Measurements from ENCODE around the gene ELF5. TPM values are rescaled to one million over a fixed set of nuclear protein-coding genes. Genes with fewer than 3 reads are reported as not detected.

The ELF5 gene
- total RNA-seq, 1 experiment from 2014 or later = not detected

GRCh38 chr11:34548278-34548677 lies 34.7 kb upstream of the ELF5 start:
- no TSS peak for BruUV-seq (replicated peaks)
- Mint-ChIP-seq H3K36me3 (ENCODE audit: insufficient read depth, unreplicated experiment) (no peaks in the 10 kb centered on the region), H3K27me3 (ENCODE audit: insufficient read depth, unreplicated experiment) (peaks cover 23% of the 10 kb centered on the region), H3K4me3 (ENCODE audit: unreplicated experiment) (no peak overlapping the region), H3K27ac (ENCODE audit: low read depth, unreplicated experiment) (no peak overlapping the region), H3K4me1 (ENCODE audit: insufficient read depth, unreplicated experiment) (no peaks in the 10 kb centered on the region), H3K9me3 (ENCODE audit: unreplicated experiment) (no peaks in the 10 kb centered on the region)
- CTCF ChIA-PET = interaction anchor here (0.6 kb wide), 1 partner anchor 343 kb away, joined by 3 read pairs; no protein-coding TSS in a partner anchor
- no peak for DNase-seq (ENCODE audit: unreplicated experiment)
- intact Hi-C loops (cut with micrococcal nuclease) = no loop called here
- TF ChIP-seq, protein P1, sequence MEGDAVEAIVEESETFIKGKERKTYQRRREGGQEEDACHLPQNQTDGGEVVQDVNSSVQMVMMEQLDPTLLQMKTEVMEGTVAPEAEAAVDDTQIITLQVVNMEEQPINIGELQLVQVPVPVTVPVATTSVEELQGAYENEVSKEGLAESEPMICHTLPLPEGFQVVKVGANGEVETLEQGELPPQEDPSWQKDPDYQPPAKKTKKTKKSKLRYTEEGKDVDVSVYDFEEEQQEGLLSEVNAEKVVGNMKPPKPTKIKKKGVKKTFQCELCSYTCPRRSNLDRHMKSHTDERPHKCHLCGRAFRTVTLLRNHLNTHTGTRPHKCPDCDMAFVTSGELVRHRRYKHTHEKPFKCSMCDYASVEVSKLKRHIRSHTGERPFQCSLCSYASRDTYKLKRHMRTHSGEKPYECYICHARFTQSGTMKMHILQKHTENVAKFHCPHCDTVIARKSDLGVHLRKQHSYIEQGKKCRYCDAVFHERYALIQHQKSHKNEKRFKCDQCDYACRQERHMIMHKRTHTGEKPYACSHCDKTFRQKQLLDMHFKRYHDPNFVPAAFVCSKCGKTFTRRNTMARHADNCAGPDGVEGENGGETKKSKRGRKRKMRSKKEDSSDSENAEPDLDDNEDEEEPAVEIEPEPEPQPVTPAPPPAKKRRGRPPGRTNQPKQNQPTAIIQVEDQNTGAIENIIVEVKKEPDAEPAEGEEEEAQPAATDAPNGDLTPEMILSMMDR (IDR thresholded peaks at IDR 0.05; ENCODE audit: unreplicated experiment) = no peak
- POLR2A ChIA-PET = no interaction called here

- H3K27ac Mint-ChIP-seq (ENCODE audit: low read depth, unreplicated experiment) = no peak overlapping the region
- BruUV-seq (replicated peaks) = no TSS peak
Measured at GRCh38 chr11:34546511-34547209, 33.1 kb upstream of the ELF5 start.

DNA sequence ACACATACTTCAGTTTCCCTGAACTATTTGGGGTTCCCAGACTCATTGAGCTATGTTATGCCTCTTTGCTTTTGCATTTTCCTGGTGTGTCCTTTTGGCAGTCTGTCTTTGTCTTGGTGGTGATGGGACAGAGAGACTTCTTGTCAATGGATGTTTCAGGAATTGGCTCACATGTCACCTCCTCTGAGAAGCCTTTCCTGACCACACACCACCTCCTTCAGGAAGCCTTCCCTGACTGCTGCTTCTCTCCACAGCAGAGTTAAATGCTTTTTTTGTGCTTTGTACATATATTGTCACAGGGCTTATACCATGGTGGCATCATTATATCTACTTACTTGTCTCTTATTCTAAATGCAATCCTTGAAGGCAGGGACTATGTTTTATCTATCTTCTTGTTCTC lies 28.5 kb upstream of the ELF5 start:
- Mint-ChIP-seq H3K4me3 (ENCODE audit: unreplicated experiment) (no peak overlapping the region), H3K4me1 (ENCODE audit: insufficient read depth, unreplicated experiment) (no peaks in the 10 kb centered on the region), H3K27ac (ENCODE audit: low read depth, unreplicated experiment) (no peak overlapping the region), H3K36me3 (ENCODE audit: insufficient read depth, unreplicated experiment) (no peaks in the 10 kb centered on the region), H3K27me3 (ENCODE audit: insufficient read depth, unreplicated experiment) (peaks cover 85% of the 10 kb centered on the region), H3K9me3 (ENCODE audit: unreplicated experiment) (no peaks in the 10 kb centered on the region)
- DNase-seq (ENCODE audit: unreplicated experiment) = no peak
- no TSS peak for BruUV-seq (replicated peaks)
- intact Hi-C loops (cut with micrococcal nuclease) = no loop called here
- POLR2A ChIA-PET = interaction anchor here (0.7 kb wide), 1 partner anchor 44 kb away, joined by 3 read pairs; no protein-coding TSS in a partner anchor
- TF ChIP-seq, protein P1 (IDR thresholded peaks at IDR 0.05; ENCODE audit: unreplicated experiment) = no peak
- CTCF ChIA-PET = interaction anchor here (0.8 to 1.6 kb wide), 2 partner anchors 29 to 38 kb away, joined by 3 to 4 read pairs; partner anchors contain the start of gene ELF5

More at GRCh38 chr11:34546511-34547209, 33.1 kb upstream of the ELF5 start:
- intact Hi-C loops (cut with micrococcal nuclease) = no loop called here
- Mint-ChIP-seq H3K27me3 (ENCODE audit: insufficient read depth, unreplicated experiment) (peaks cover 40% of the 10 kb centered on the region), H3K4me1 (ENCODE audit: insufficient read depth, unreplicated experiment) (no peaks in the 10 kb centered on the region), H3K9me3 (ENCODE audit: unreplicated experiment) (no peaks in the 10 kb centered on the region), H3K4me3 (ENCODE audit: unreplicated experiment) (no peak overlapping the region), H3K36me3 (ENCODE audit: insufficient read depth, unreplicated experiment) (no peaks in the 10 kb centered on the region)
- TF ChIP-seq, protein P1 (IDR thresholded peaks at IDR 0.05; ENCODE audit: unreplicated experiment) = no peak
- ChIA-PET POLR2A (no interaction called here), CTCF (interaction anchor here (0.6 to 1.7 kb wide), 5 partner anchors 10 to 1647 kb away, joined by 3 to 5 read pairs (median 4); partner anchors contain the start of gene ELF5)
- DNase-seq (ENCODE audit: unreplicated experiment) = no peak

GRCh38 chr11:34540870-34541269 lies 27.3 kb upstream of the ELF5 start:
- intact Hi-C loops (cut with micrococcal nuclease) = no loop called here
- H3K27me3 Mint-ChIP-seq (ENCODE audit: insufficient read depth, unreplicated experiment) = peaks cover 89% of the 10 kb centered on the region
- H3K9me3 Mint-ChIP-seq (ENCODE audit: unreplicated experiment) = no peaks in the 10 kb centered on the region
- no peaks in the 10 kb centered on the region for H3K4me1 Mint-ChIP-seq (ENCODE audit: insufficient read depth, unreplicated experiment)
- CTCF ChIA-PET = interaction anchor here (1.6 kb wide), 1 partner anchor 28 kb away, joined by 4 read pairs; the partner anchor contains the start of gene ELF5
- no TSS peak for BruUV-seq (replicated peaks)
- no peak overlapping the region for H3K27ac Mint-ChIP-seq (ENCODE audit: low read depth, unreplicated experiment)
- H3K36me3 Mint-ChIP-seq (ENCODE audit: insufficient read depth, unreplicated experiment) = no peaks in the 10 kb centered on the region
- H3K4me3 Mint-ChIP-seq (ENCODE audit: unreplicated experiment) = no peak overlapping the region
- TF ChIP-seq, protein P1 (IDR thresholded peaks at IDR 0.05; ENCODE audit: unreplicated experiment) = no peak
- POLR2A ChIA-PET = no interaction called here
- no peak for DNase-seq (ENCODE audit: unreplicated experiment)
